ENCODE results near the gene SRRD. TPM values are rescaled to one million over a fixed set of nuclear protein-coding genes. Genes with fewer than 3 reads are reported as not detected.

Gene SRRD
- total and polyA plus RNA-seq, 2 experiments from 2014 or later = 29.5 to 31.2 TPM

GRCh38 chr22:26464312-26464711 is 19.4 kb upstream of the SRRD start:
- peaks cover 18% of the 10 kb centered on the region for H3K79me2 ChIP-seq
- H3K27me3 ChIP-seq = no peaks in the 10 kb centered on the region
- no peak for DNase-seq (ENCODE audit: low spot score)
- no peak for TF ChIP-seq EZH2phosphoT487 (IDR thresholded peaks at IDR 0.05; ENCODE audit: low read depth, severe bottlenecking, unreplicated experiment)
- no peak for TF ChIP-seq EZH2 (IDR thresholded peaks at IDR 0.05; ENCODE audit: borderline replicate concordance)
- TF ChIP-seq CTCF (IDR thresholded peaks at IDR 0.05; ENCODE audit: poor library complexity) = no peak
- no peak overlapping the region for H3K4me2 ChIP-seq
- peaks cover 4% of the 10 kb centered on the region for H3K4me1 ChIP-seq (ENCODE audit: insufficient read depth)
- H3K27ac ChIP-seq = no peak overlapping the region
- H3K9me2 ChIP-seq (replicated peaks; ENCODE audit: insufficient read depth) = no peaks in the 10 kb centered on the region
- H3K36me3 ChIP-seq (replicated peaks; ENCODE audit: insufficient read depth, low read depth) = peaks cover 3% of the 10 kb centered on the region
- H2AFZ ChIP-seq = no peak overlapping the region
- no peak overlapping the region for H3K4me3 ChIP-seq
- 80% methylated on average over 7 of the region's 7 CpGs for WGBS (ENCODE audit: low lambda C conversion rate, missing lambda C conversion rate)
- peaks cover 7% of the 10 kb centered on the region for H4K20me1 ChIP-seq (ENCODE audit: insufficient read depth, poor library complexity, severe bottlenecking)
- H3K9me3 ChIP-seq (ENCODE audit: low read depth) = no peaks in the 10 kb centered on the region

GRCh38 chr22:26466196-26466595 is 17.5 kb upstream of the SRRD start:
- Histone ChIP-seq H3K9me2 (replicated peaks; ENCODE audit: insufficient read depth) (no peaks in the 10 kb centered on the region), H4K20me1 (ENCODE audit: insufficient read depth, poor library complexity, severe bottlenecking) (no peaks in the 10 kb centered on the region), H3K4me1 (ENCODE audit: insufficient read depth) (peaks cover 4% of the 10 kb centered on the region), H3K9me3 (ENCODE audit: low read depth) (no peaks in the 10 kb centered on the region), H3K4me2 (no peak overlapping the region), H3K27ac (no peak overlapping the region), H3K36me3 (replicated peaks; ENCODE audit: insufficient read depth, low read depth) (peaks cover 3% of the 10 kb centered on the region), H3K27me3 (no peaks in the 10 kb centered on the region), H2AFZ (no peak overlapping the region), H3K4me3 (no peak overlapping the region), H3K79me2 (no peaks in the 10 kb centered on the region)
- TF ChIP-seq CTCF (IDR thresholded peaks at IDR 0.05; ENCODE audit: poor library complexity) = no peak
- TF ChIP-seq EZH2phosphoT487 (IDR thresholded peaks at IDR 0.05; ENCODE audit: low read depth, severe bottlenecking, unreplicated experiment) = no peak
- TF ChIP-seq EZH2 (IDR thresholded peaks at IDR 0.05; ENCODE audit: borderline replicate concordance) = no peak
- 92% methylated on average over 5 of the region's 5 CpGs for WGBS (ENCODE audit: low lambda C conversion rate, missing lambda C conversion rate)
- no peak for DNase-seq (ENCODE audit: low spot score)

GRCh38 chr22:26470807-26471206 is 12.9 kb upstream of the SRRD start:
- H3K4me2 ChIP-seq = no peak overlapping the region
- no peak overlapping the region for H3K4me3 ChIP-seq
- H3K27ac ChIP-seq = peak overlapping the region; percentile 84
- no peaks in the 10 kb centered on the region for H3K4me1 ChIP-seq (ENCODE audit: insufficient read depth)
- no peaks in the 10 kb centered on the region for H3K27me3 ChIP-seq
- no peak overlapping the region for H2AFZ ChIP-seq
- 96% methylated on average over 2 of the region's 2 CpGs for WGBS (ENCODE audit: low lambda C conversion rate, missing lambda C conversion rate)
- no peak for DNase-seq (ENCODE audit: low spot score)
- no peaks in the 10 kb centered on the region for H3K9me3 ChIP-seq (ENCODE audit: low read depth)
- TF ChIP-seq CTCF (IDR thresholded peaks at IDR 0.05; ENCODE audit: poor library complexity) (no peak), EZH2phosphoT487 (IDR thresholded peaks at IDR 0.05; ENCODE audit: low read depth, severe bottlenecking, unreplicated experiment) (no peak), EZH2 (IDR thresholded peaks at IDR 0.05; ENCODE audit: borderline replicate concordance) (no peak)
- peaks cover 8% of the 10 kb centered on the region for H3K36me3 ChIP-seq (replicated peaks; ENCODE audit: insufficient read depth, low read depth)
- H3K79me2 ChIP-seq = peaks cover 3% of the 10 kb centered on the region
- no peaks in the 10 kb centered on the region for H3K9me2 ChIP-seq (replicated peaks; ENCODE audit: insufficient read depth)
- H4K20me1 ChIP-seq (ENCODE audit: insufficient read depth, poor library complexity, severe bottlenecking) = no peaks in the 10 kb centered on the region

GRCh38 chr22:26471522-26471921 is 12.2 kb upstream of the SRRD start:
- no peaks in the 10 kb centered on the region for H3K27me3 ChIP-seq
- peaks cover 3% of the 10 kb centered on the region for H3K79me2 ChIP-seq
- DNase-seq (ENCODE audit: low spot score) = peak; percentile 53
- no peaks in the 10 kb centered on the region for H3K9me2 ChIP-seq (replicated peaks; ENCODE audit: insufficient read depth)
- TF ChIP-seq EZH2 (IDR thresholded peaks at IDR 0.05; ENCODE audit: borderline replicate concordance) (no peak), CTCF (IDR thresholded peaks at IDR 0.05; ENCODE audit: poor library complexity) (no peak), EZH2phosphoT487 (IDR thresholded peaks at IDR 0.05; ENCODE audit: low read depth, severe bottlenecking, unreplicated experiment) (no peak)
- H3K4me3 ChIP-seq = no peak overlapping the region
- WGBS (ENCODE audit: low lambda C conversion rate, missing lambda C conversion rate) = 83% methylated on average over 5 of the region's 5 CpGs
- peaks cover 8% of the 10 kb centered on the region for H3K36me3 ChIP-seq (replicated peaks; ENCODE audit: insufficient read depth, low read depth)
- H4K20me1 ChIP-seq (ENCODE audit: insufficient read depth, poor library complexity, severe bottlenecking) = no peaks in the 10 kb centered on the region
- no peak overlapping the region for H3K4me2 ChIP-seq
- H2AFZ ChIP-seq = no peak overlapping the region
- no peaks in the 10 kb centered on the region for H3K9me3 ChIP-seq (ENCODE audit: low read depth)
- H3K27ac ChIP-seq = peak overlapping the region; percentile 84
- H3K4me1 ChIP-seq (ENCODE audit: insufficient read depth) = no peaks in the 10 kb centered on the region
